ENCODE data around the gene IRS1. TPM values are rescaled to one million over a fixed set of nuclear protein-coding genes. Genes with fewer than 3 reads are reported as not detected.

IRS1 gene
- total and polyA plus RNA-seq, 2 of the 4 experiments (the other 2 are of a cell fraction) = 21.1 to 37.1 TPM

GRCh38 chr2:226797289-226797988 lies 2.2 kb downstream of the IRS1 start:
- H4K5ac ChIP-seq (ENCODE audit: low read depth, low read length) = peak overlapping the region; percentile 75
- dilution Hi-C loops (cut with HindIII; ENCODE audit: low sequenced_read_pairs, unreplicated experiment) = no loop called here
- WGBS, 2 experiments (ENCODE audit: extremely low coverage in 2 of 2, insufficient read length in 1 of 2) = 2% methylated on average over 11 of the region's 50 CpGs; no CpG with 5 or more reads in 1 of the 2 experiments
- peak overlapping the region; percentile 89 for H3K4ac ChIP-seq (ENCODE audit: low read depth, low read length)
- peak overlapping the region; percentile 85 for H3K4me2 ChIP-seq (ENCODE audit: low read depth, low read length)
- peak overlapping the region; percentile 80 for H3K18ac ChIP-seq (ENCODE audit: low read depth, low read length)
- no peaks in the 10 kb centered on the region for H3K9me1 ChIP-seq (ENCODE audit: insufficient read depth, low read length)
- peak overlapping the region; percentile 91 for H4K91ac ChIP-seq (ENCODE audit: insufficient read depth, low read depth, low read length)
- peak overlapping the region; percentile 97 for H3K27ac ChIP-seq (ENCODE audit: insufficient read depth, low read length)
- H3K79me1 ChIP-seq (ENCODE audit: low read depth in 1 of 2, low read length in 2 of 2) = peaks cover 4 to 11% of the 10 kb centered on the region in 2 experiments
- H3K56ac ChIP-seq (ENCODE audit: extremely low read depth, insufficient read depth, low read length) = peak overlapping the region; percentile 91
- peak overlapping the region; percentile 82 for H2AFZ ChIP-seq (replicated peaks; ENCODE audit: low read length, poor library complexity)
- CTCF ChIA-PET = interaction anchor here (0.6 to 1.1 kb wide), 4 partner anchors 42 to 1128 kb away, joined by 3 read pairs; no protein-coding TSS in a partner anchor
- H3K23ac ChIP-seq (ENCODE audit: low read depth, low read length) = peak overlapping the region; percentile 97
- peaks cover 2% of the 10 kb centered on the region; the same call in 1 of the 2 replicates for H3K4me1 ChIP-seq (ENCODE audit: control insufficient read depth, insufficient read depth, low read length)
- intact Hi-C loops (cut with micrococcal nuclease) = loop anchor here (1.0 to 10.0 kb wide), 6 partner anchors 71 to 1127 kb away; no protein-coding TSS in a partner anchor
- no peaks in the 10 kb centered on the region for H3K27me3 ChIP-seq (ENCODE audit: control insufficient read depth, insufficient read depth, low read length)
- H2AK9ac ChIP-seq (replicated peaks; ENCODE audit: low read depth, low read length, poor library complexity) = peak overlapping the region; percentile 98
- H3K4me3 ChIP-seq (ENCODE audit: insufficient read depth, low read depth, low read length) = peak overlapping the region; percentile 78
- H3K9me3 ChIP-seq (ENCODE audit: control insufficient read depth, insufficient read depth, low read length) = no peaks in the 10 kb centered on the region
- ATAC-seq (ENCODE audit: low read depth) = peak; percentile 22
- no TSS peak for BruUV-seq (replicated peaks)
- H4K20me1 ChIP-seq (ENCODE audit: insufficient read depth, low read length) = peaks cover 17% of the 10 kb centered on the region
- H2BK20ac ChIP-seq (ENCODE audit: low read depth, low read length) = peak overlapping the region; percentile 82
- H2BK120ac ChIP-seq (ENCODE audit: low read depth, low read length) = peak overlapping the region; percentile 86
- H3K9ac ChIP-seq (ENCODE audit: low read depth, low read length) = peak overlapping the region; percentile 92
- H2AK5ac ChIP-seq (ENCODE audit: low read depth, low read length) = peak overlapping the region; percentile 28
- peak; percentile 75 for DNase-seq
- H2BK15ac ChIP-seq (ENCODE audit: low read depth, low read length) = peak overlapping the region; percentile 72; the same call in 2 of the 3 replicates
- in situ Hi-C loops (cut with MboI; ENCODE audit: low sequenced_read_pairs) = loop anchor here (5.0 to 25.0 kb wide), 6 partner anchors 143 to 1685 kb away; no protein-coding TSS in a partner anchor
- H4K8ac ChIP-seq (ENCODE audit: low read depth in 2 of 2, low read length in 2 of 2) = peak overlapping the region; percentile 82 to 94
- H3K14ac ChIP-seq (replicated peaks; ENCODE audit: low read depth, low read length) = peak overlapping the region; percentile 99
- POLR2A ChIA-PET (ENCODE audit: unreplicated experiment) = interaction anchor here (0.9 to 1.4 kb wide), 3 partner anchors 42 to 370 kb away, joined by 3 to 4 read pairs (median 3); no protein-coding TSS in a partner anchor
- peaks cover 45% of the 10 kb centered on the region for H3K36me3 ChIP-seq (ENCODE audit: control insufficient read depth, insufficient read depth, low read length)
- H2BK5ac ChIP-seq (ENCODE audit: low read depth, low read length, poor library complexity, severe bottlenecking) = peak overlapping the region; percentile 99
- TF ChIP-seq NFE2L2 (IDR thresholded peaks at IDR 0.05; ENCODE audit: low read depth, low read length) (no peak), USF2 (IDR thresholded peaks at IDR 0.05; ENCODE audit: low read depth, low read length) (no peak), RFX5 (IDR thresholded peaks at IDR 0.05; ENCODE audit: low read depth, low read length) (no peak), SMC3 (IDR thresholded peaks at IDR 0.05; ENCODE audit: low read depth, low read length) (no peak; the same call in 1 of the 2 replicates), POLR2A (IDR thresholded peaks at IDR 0.05; ENCODE audit: low read depth, low read length) (0 out of 2 replicates have a peak, but pooled peaks have one; percentile 30), MAFK (IDR thresholded peaks at IDR 0.05; ENCODE audit: low read depth, low read length) (no peak), CEBPB (IDR thresholded peaks at IDR 0.05; ENCODE audit: low read depth, low read length) (no peak), CHD1 (IDR thresholded peaks at IDR 0.05; ENCODE audit: low read depth, low read length) (no peak), MXI1 (IDR thresholded peaks at IDR 0.05; ENCODE audit: borderline replicate concordance, low read depth, low read length) (peak; percentile 43; the same call in 1 of the 2 replicates), FOS (IDR thresholded peaks at IDR 0.05; ENCODE audit: low read depth, low read length) (no peak), RAD21 (IDR thresholded peaks at IDR 0.05; ENCODE audit: low read length) (no peak), ELK1 (IDR thresholded peaks at IDR 0.05; ENCODE audit: borderline replicate concordance, low read depth, low read length) (no peak), BHLHE40 (IDR thresholded peaks at IDR 0.05; ENCODE audit: low read depth, low read length) (peak; percentile 48; the same call in 1 of the 2 replicates), RCOR1 (IDR thresholded peaks at IDR 0.05; ENCODE audit: insufficient replicate concordance, low read length) (no peak)

Data from IMR-90 (cell line).